Osteoblast (primary cell): ENCODE data around the gene TNS3. TPM values are rescaled to one million over a fixed set of nuclear protein-coding genes. Genes with fewer than 3 reads are reported as not detected.

Experiments
- DNase-seq: peaks from one replicate; pipeline ENCODE4 v3.0.0; 2011; ENCODE audit warnings: low spot score, mixed read lengths; ENCODE audit not compliant: insufficient read length; ENCODE audit errors: missing footprints
- H2AFZ ChIP-seq: 2 replicates; pipeline ENCODE4 v1.6.0; 2011; ENCODE audit warnings: mild to moderate bottlenecking, low read length
- H3K27ac ChIP-seq: 2 replicates; pipeline ENCODE4 v1.5.1; 2011; ENCODE audit warnings: mild to moderate bottlenecking, low read depth, low read length, moderate library complexity
- H3K27me3 ChIP-seq: 2 replicates; pipeline ENCODE4 v1.6.0; 2012; ENCODE audit warnings: mild to moderate bottlenecking, control low read depth, inconsistent platforms, low read length, moderate library complexity; ENCODE audit not compliant: insufficient read depth
- H3K36me3 ChIP-seq: 2 replicates; pipeline ENCODE4 v1.5.1; 2011; ENCODE audit warnings: mild to moderate bottlenecking, low read length, control low read depth, moderate library complexity; ENCODE audit not compliant: insufficient read depth
- H3K4me1 ChIP-seq: 2 replicates; pipeline ENCODE4 v1.5.1; 2011; ENCODE audit warnings: mild to moderate bottlenecking, low read length, control low read depth, moderate library complexity; ENCODE audit not compliant: insufficient read depth
- H3K4me2 ChIP-seq: 2 replicates; pipeline ENCODE4 v1.6.0; 2011; ENCODE audit warnings: mild to moderate bottlenecking, low read length; ENCODE audit not compliant: insufficient read depth
- H3K4me3 ChIP-seq: fragments of 200-600 bp; sonication (generic); 3 replicates; pipeline ENCODE4 v1.5.1; 2012; ENCODE audit warnings: mild to moderate bottlenecking, low read length, inconsistent platforms; ENCODE audit not compliant: insufficient read depth
- H3K79me2 ChIP-seq: 2 replicates; pipeline ENCODE4 v1.6.0; 2012; ENCODE audit warnings: mild to moderate bottlenecking, low read length, control low read depth, inconsistent platforms; ENCODE audit not compliant: insufficient read depth
- H3K9me3 ChIP-seq: 2 replicates; pipeline ENCODE4 v1.5.1; 2011; ENCODE audit warnings: low read depth, low read length, control low read depth
- H4K20me1 ChIP-seq: 2 replicates; pipeline ENCODE4 v1.6.0; 2012; ENCODE audit warnings: mild to moderate bottlenecking, low read length, control low read depth; ENCODE audit not compliant: insufficient read depth
- total RNA-seq: library from RNA; depleted of rRNA; stranded (reverse); fragments of >200 nt; gene quantifications from 2 replicates; pipeline ENCODE4 v1.2.3, GENCODE V29; 2012
- TF ChIP-seq, protein P1 (sequence below): IDR thresholded peaks from 2 replicates; pipeline ENCODE4 v1.5.1; 2011; ENCODE audit warnings: mild to moderate bottlenecking, low read depth, low read length, moderate library complexity; ENCODE audit errors: extremely low read depth

TNS3 gene
- total RNA-seq, 1 donor, result 67.3 TPM

GRCh38 chr7:47537716-47538675, 43.9 kb downstream of the TNS3 start:
- Histone ChIP-seq H3K36me3 (peaks cover 2% of the 10 kb centered on the region), H3K79me2 (peaks cover 55% of the 10 kb centered on the region)

DNA sequence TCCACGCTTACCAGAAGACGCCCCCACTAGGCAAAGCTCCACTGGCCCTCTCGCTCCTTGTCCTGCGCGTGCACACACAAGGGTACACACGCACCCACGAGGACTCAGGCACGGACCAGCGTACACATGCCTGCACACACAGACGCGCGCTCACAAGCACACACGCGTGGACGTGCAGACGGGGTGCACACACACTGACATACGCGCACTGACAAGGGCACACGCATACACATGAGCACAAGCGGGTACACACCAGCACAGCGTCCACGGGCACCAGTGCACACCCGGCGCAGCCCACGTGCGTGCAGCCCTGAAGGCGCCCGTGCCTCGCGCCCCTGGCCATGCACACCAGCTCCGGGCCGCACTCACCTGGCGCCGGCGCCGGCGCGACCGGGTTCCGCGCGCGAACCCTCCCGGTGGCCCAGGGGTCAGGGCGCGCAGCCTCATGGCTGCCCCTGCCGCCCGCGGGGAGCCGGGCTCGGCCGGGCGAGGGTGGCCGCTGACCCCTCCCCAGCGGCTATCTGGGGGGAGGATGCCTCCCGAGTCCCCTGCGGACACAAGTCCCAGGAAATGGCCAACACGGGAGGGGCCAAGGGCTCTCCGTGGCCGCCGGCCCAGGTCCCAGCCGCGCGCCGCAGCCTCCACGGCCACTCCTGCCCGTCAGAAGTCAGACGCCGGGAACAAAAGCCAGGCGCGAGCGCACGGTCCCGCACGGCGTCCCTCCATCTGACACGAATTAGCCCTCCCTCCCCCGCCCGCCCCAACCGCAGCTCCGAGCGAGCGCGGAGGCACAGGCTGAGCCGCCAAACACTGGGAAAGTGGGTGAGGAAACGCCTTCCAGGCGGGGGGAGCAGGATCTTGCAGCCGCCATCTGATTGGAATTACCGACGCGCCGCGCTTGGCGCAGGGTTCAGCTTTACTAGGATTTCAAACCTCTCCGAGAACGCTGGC, 45.0 kb downstream of the TNS3 start:
- DNase-seq, result peak; percentile 97
- Histone ChIP-seq H3K4me2 (peak overlapping the region; percentile 86), H2AFZ (no peak overlapping the region), H3K9me3 (no peaks in the 10 kb centered on the region), H4K20me1 (peaks cover 53% of the 10 kb centered on the region), H3K4me3 (peak overlapping the region; percentile 70), H3K27me3 (no peaks in the 10 kb centered on the region), H3K27ac (peak overlapping the region; percentile 47), H3K4me1 (peaks cover 43% of the 10 kb centered on the region), H3K36me3 (peaks cover 2% of the 10 kb centered on the region), H3K79me2 (peaks cover 55% of the 10 kb centered on the region)
- TF ChIP-seq, protein P1, sequence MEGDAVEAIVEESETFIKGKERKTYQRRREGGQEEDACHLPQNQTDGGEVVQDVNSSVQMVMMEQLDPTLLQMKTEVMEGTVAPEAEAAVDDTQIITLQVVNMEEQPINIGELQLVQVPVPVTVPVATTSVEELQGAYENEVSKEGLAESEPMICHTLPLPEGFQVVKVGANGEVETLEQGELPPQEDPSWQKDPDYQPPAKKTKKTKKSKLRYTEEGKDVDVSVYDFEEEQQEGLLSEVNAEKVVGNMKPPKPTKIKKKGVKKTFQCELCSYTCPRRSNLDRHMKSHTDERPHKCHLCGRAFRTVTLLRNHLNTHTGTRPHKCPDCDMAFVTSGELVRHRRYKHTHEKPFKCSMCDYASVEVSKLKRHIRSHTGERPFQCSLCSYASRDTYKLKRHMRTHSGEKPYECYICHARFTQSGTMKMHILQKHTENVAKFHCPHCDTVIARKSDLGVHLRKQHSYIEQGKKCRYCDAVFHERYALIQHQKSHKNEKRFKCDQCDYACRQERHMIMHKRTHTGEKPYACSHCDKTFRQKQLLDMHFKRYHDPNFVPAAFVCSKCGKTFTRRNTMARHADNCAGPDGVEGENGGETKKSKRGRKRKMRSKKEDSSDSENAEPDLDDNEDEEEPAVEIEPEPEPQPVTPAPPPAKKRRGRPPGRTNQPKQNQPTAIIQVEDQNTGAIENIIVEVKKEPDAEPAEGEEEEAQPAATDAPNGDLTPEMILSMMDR, result no peak

More at GRCh38 chr7:47537716-47538675, 43.9 kb downstream of the TNS3 start:
- H3K27me3 ChIP-seq, result no peaks in the 10 kb centered on the region
- H2AFZ ChIP-seq, result no peak overlapping the region
- peaks cover 43% of the 10 kb centered on the region for H3K4me1 ChIP-seq
- peak overlapping the region; percentile 70 for H3K4me3 ChIP-seq
- TF ChIP-seq, protein P1, result no peak
- H3K4me2 ChIP-seq, result peak overlapping the region; percentile 86
- peaks cover 54% of the 10 kb centered on the region for H4K20me1 ChIP-seq
- H3K27ac ChIP-seq, result peak overlapping the region; percentile 44
- peak; percentile 80 for DNase-seq
- H3K9me3 ChIP-seq, result no peaks in the 10 kb centered on the region

DNA sequence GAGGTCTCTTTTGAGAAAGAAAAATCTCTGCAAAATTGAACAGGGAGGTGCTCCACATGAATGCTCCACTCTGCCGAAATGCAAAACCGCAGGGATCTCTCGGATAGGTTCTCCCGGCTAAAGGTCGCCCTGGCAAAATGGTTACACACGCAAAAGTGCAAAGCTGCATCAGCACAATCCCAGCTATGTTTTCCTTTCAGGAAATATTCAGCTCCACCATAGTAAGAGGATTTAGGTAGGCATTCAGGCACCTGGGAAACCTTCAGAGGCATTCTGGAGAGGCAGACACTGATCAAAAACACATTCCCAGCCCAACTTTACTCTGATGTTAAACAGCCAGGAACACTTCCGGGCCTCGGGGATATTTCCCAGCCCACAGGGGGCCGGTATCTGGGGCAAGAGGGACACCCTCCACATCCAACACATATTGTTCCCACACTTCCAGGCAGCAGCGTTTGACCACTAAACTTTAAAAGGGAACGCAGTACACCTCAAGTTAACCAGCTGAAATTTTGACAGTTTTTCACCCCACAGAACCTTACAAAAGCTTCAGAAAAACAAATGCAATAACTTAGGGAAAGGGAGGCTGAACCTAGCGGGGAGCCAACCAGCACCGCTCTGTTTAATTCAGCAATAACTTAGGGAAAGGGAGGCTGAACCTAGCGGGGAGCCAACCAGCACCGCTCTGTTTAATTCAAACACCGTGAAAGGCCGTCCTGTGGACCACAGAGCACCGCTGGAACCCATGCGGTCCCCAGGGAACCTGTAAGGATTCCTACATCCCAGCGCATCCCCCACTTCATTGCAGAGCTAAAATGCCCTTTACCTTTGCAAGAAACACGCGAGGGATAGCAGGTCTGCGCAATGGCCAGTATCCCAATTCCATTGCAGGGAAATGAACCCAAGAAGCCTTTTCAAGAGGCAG, 45.9 kb downstream of the TNS3 start:
- no peaks in the 10 kb centered on the region for H3K27me3 ChIP-seq
- H3K27ac ChIP-seq, result peak overlapping the region; percentile 47
- TF ChIP-seq, protein P1, result no peak
- peaks cover 58% of the 10 kb centered on the region for H3K79me2 ChIP-seq
- peak; percentile 85 for DNase-seq
- peak overlapping the region; percentile 70 for H3K4me3 ChIP-seq
- no peak overlapping the region for H2AFZ ChIP-seq
- H3K36me3 ChIP-seq, result peaks cover 2% of the 10 kb centered on the region
- peaks cover 56% of the 10 kb centered on the region for H4K20me1 ChIP-seq
- peaks cover 43% of the 10 kb centered on the region for H3K4me1 ChIP-seq
- H3K9me3 ChIP-seq, result no peaks in the 10 kb centered on the region
- H3K4me2 ChIP-seq, result peak overlapping the region; percentile 86
